ENCODE results near the gene MCM3. TPM values are rescaled to one million over a fixed set of nuclear protein-coding genes. Genes with fewer than 3 reads are reported as not detected.

Gene MCM3
- total and polyA plus RNA-seq, 3 donors from 2014 or later: 41.1 to 55.9 (median 53.4) TPM

DNA sequence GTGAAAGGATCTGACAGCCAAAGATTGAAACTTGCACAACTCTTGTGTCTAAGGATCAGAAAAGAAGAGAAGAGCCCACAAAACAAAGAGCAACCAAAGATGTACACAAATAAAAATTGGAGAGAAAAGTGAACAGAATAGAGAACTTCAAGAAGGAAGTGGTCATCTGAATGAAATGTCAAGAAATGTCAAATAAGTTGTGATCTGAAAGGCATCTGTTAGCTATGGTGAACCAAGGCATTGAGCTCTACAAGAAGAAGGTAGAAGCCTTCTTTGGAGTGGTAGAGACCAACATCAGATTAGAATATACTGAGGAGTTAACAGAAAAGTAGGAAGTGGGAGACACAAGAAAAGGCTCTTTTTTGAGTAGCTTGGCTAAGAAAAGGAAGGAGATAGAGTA lies 68.8 kb downstream of the MCM3 start:
- TF ChIP-seq CTCF (IDR thresholded peaks at IDR 0.05) (no peak), POLR2A (IDR thresholded peaks at IDR 0.05) (no peak)
- intact Hi-C loops (cut with DNase I; ENCODE audit: low total_unique reads): no loop called here
- Histone ChIP-seq H3K4me3 (no peak overlapping the region), H3K27me3 (no peaks in the 10 kb centered on the region), H3K27ac (no peak overlapping the region), H3K4me1 (no peaks in the 10 kb centered on the region), H3K9me3 (no peaks in the 10 kb centered on the region), H3K36me3 (ENCODE audit: low read depth, missing control alignments) (no peaks in the 10 kb centered on the region)
- DNase-seq: no peak

Other genes starting within 250 kb of the MCM3 start
- gene PKHD1, start 197.1 kb downstream of the MCM3 start, total RNA-seq: 1 to 10 TPM; 1.3 to 1.7 TPM
- gene PKHD1, start 197.1 kb downstream of the MCM3 start, polyA plus RNA-seq (ENCODE audit: insufficient read depth, low read depth, low replicate concordance): 2.3 TPM
- gene IL17A, start 98.4 kb downstream of the MCM3 start, total RNA-seq: not detected
- not detected for gene IL17A, start 98.4 kb downstream of the MCM3 start, polyA plus RNA-seq (ENCODE audit: insufficient read depth, low read depth, low replicate concordance)
- not detected for gene IL17F, start 40.2 kb downstream of the MCM3 start, total RNA-seq
- gene IL17F, start 40.2 kb downstream of the MCM3 start, polyA plus RNA-seq (ENCODE audit: insufficient read depth, low read depth, low replicate concordance): not detected
- gene PAQR8, start 77.4 kb upstream of the MCM3 start, total RNA-seq: 10 to 100 TPM in 1 of 2 donors, 1 to 10 TPM in 1; 9.0 to 11.0 TPM
- 8.3 TPM for gene PAQR8, start 77.4 kb upstream of the MCM3 start, polyA plus RNA-seq (ENCODE audit: insufficient read depth, low read depth, low replicate concordance)
- gene EFHC1, start 135.6 kb upstream of the MCM3 start, total RNA-seq: 10 to 100 TPM; 41.8 to 62.9 TPM
- 133 TPM for gene EFHC1, start 135.6 kb upstream of the MCM3 start, polyA plus RNA-seq (ENCODE audit: insufficient read depth, low read depth, low replicate concordance)

Measured in testis (tissue), 3 donors.